Measurements from ENCODE around the gene RIC1.

DNA sequence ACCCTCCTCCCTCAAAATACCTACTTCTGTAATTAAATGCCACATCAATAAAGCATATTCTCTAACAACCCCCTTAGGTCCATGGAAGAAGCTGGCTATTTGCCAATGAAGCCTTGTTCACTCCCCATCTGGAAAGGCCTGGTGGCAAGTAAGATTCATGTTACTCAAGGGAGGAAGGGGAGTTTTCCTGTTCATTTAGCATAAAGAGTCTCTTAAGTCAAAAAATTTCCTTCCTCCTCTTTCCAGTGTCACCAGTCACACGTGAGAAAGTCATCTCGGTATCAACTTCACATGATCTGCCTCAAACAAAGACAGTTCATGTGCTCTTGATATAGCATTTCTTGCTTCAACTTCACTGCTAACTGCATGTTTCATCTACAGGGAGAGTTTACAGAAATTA lies 32.7 kb upstream of the RIC1 start:
- TF ChIP-seq, protein P1, sequence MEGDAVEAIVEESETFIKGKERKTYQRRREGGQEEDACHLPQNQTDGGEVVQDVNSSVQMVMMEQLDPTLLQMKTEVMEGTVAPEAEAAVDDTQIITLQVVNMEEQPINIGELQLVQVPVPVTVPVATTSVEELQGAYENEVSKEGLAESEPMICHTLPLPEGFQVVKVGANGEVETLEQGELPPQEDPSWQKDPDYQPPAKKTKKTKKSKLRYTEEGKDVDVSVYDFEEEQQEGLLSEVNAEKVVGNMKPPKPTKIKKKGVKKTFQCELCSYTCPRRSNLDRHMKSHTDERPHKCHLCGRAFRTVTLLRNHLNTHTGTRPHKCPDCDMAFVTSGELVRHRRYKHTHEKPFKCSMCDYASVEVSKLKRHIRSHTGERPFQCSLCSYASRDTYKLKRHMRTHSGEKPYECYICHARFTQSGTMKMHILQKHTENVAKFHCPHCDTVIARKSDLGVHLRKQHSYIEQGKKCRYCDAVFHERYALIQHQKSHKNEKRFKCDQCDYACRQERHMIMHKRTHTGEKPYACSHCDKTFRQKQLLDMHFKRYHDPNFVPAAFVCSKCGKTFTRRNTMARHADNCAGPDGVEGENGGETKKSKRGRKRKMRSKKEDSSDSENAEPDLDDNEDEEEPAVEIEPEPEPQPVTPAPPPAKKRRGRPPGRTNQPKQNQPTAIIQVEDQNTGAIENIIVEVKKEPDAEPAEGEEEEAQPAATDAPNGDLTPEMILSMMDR (conservative IDR thresholded peaks at IDR 0.05; ENCODE audit: low read depth, low read length): no peak
- TF ChIP-seq CEBPB (IDR thresholded peaks at IDR 0.05; ENCODE audit: low read depth, low read length) (no peak), RAD21 (IDR thresholded peaks at IDR 0.05; ENCODE audit: low read length) (no peak), POLR2A (IDR thresholded peaks at IDR 0.05; ENCODE audit: low read depth, low read length) (no peak), RFX5 (IDR thresholded peaks at IDR 0.05; ENCODE audit: low read depth, low read length) (no peak), MAZ (IDR thresholded peaks at IDR 0.05; ENCODE audit: borderline replicate concordance, low read depth, low read length) (no peak), NFE2L2 (IDR thresholded peaks at IDR 0.05; ENCODE audit: low read depth, low read length) (no peak), RCOR1 (IDR thresholded peaks at IDR 0.05; ENCODE audit: insufficient replicate concordance, low read length) (no peak), FOS (IDR thresholded peaks at IDR 0.05; ENCODE audit: low read depth, low read length) (no peak), MAFK (IDR thresholded peaks at IDR 0.05; ENCODE audit: low read depth, low read length) (no peak), MXI1 (IDR thresholded peaks at IDR 0.05; ENCODE audit: borderline replicate concordance, low read depth, low read length) (no peak)
